Measurements from ENCODE around the gene SDK1. TPM values are rescaled to one million over a fixed set of nuclear protein-coding genes. Genes with fewer than 3 reads are reported as not detected.

SDK1 gene
- total and polyA plus RNA-seq, 2 donors (not counting 3 experiments of a cell fraction or from before 2014, with no cell fraction given): 1.6 to 3.9 TPM

GRCh38 chr7:3965794-3966395 is 664.8 kb downstream of the SDK1 start:
- Histone ChIP-seq H3K9me3 (replicated peaks; ENCODE audit: control insufficient read depth, insufficient read depth, low read length) (no peaks in the 10 kb centered on the region), H2AFZ (ENCODE audit: low read depth, low read length) (no peak overlapping the region), H3K79me2 (ENCODE audit: control insufficient read depth, insufficient read depth, low read length) (no peaks in the 10 kb centered on the region), H3K4me2 (ENCODE audit: insufficient read depth, low read length) (no peak overlapping the region), H3K27ac (ENCODE audit: insufficient read depth, low read depth, low read length) (no peak overlapping the region), H3K4me1 (ENCODE audit: control insufficient read depth, extremely low read depth, insufficient read depth, low read length) (no peaks in the 10 kb centered on the region), H3K9ac (replicated peaks; ENCODE audit: extremely low read depth, insufficient read depth, low read length) (no peak overlapping the region), H3K4me3 (replicated peaks in 1 of 3; ENCODE audit: insufficient read depth in 1 of 3, low read depth in 1 of 3, low read length in 3 of 3) (no peak overlapping the region), H3K27me3 (ENCODE audit: control insufficient read depth in 2 of 2, insufficient read depth in 2 of 2, low read length in 2 of 2) (no peaks in the 10 kb centered on the region), H3K36me3 (ENCODE audit: control insufficient read depth in 2 of 2, extremely low read depth in 1 of 2, insufficient read depth in 2 of 2, low read length in 2 of 2) (no peaks in the 10 kb centered on the region), H4K20me1 (replicated peaks; ENCODE audit: control insufficient read depth, extremely low read depth, insufficient read depth, low read length) (no peaks in the 10 kb centered on the region), H3K9me1 (replicated peaks; ENCODE audit: control insufficient read depth, extremely low read depth, insufficient read depth, low read length) (no peaks in the 10 kb centered on the region)
- DNase-seq (ENCODE audit: low read depth, low spot score) (no peak), FAIRE-seq (no peak)
- BruUV-seq (replicated peaks): no TSS peak
- CTCF ChIA-PET: interaction anchor here (1.3 kb wide), 1 partner anchor 14 kb away, joined by 3 read pairs; no protein-coding TSS in a partner anchor
- POLR2A ChIA-PET: no interaction called here
- intact Hi-C loops (cut with micrococcal nuclease) (no loop called here), dilution Hi-C loops (cut with MboI; ENCODE audit: extremely low pct_ligation_motif_present, low sequenced_read_pairs) (no loop called here)
- TF ChIP-seq FOS (IDR thresholded peaks at IDR 0.05; ENCODE audit: borderline replicate concordance, insufficient read depth, low read length): no peak
- TF ChIP-seq GATA2 (IDR thresholded peaks at IDR 0.05; ENCODE audit: insufficient read depth, insufficient read length, low read depth, low read length): no peak
- TF ChIP-seq MYC (IDR thresholded peaks at IDR 0.05; ENCODE audit: low read depth, low read length): no peak
- TF ChIP-seq POLR2A (IDR thresholded peaks at IDR 0.05; ENCODE audit: low read depth, low read length): no peak
- no peak for TF ChIP-seq CTCF (IDR thresholded peaks at IDR 0.05; ENCODE audit: extremely low read depth in 1 of 2, insufficient read depth in 1 of 2, low read depth in 1 of 2, low read length in 2 of 2)
- TF ChIP-seq POLR2AphosphoS5 (IDR thresholded peaks at IDR 0.05; ENCODE audit: insufficient read depth, low read depth, low read length): no peak
- no peak for TF ChIP-seq MAX (IDR thresholded peaks at IDR 0.05; ENCODE audit: insufficient read depth, insufficient read length)
- no peak for TF ChIP-seq EZH2 (IDR thresholded peaks at IDR 0.05; ENCODE audit: borderline replicate concordance, low read depth, low read length, severe bottlenecking)
- no peak for TF ChIP-seq JUN (IDR thresholded peaks at IDR 0.05; ENCODE audit: borderline replicate concordance, insufficient read depth, insufficient read length, low read depth)

Data from endothelial cell of umbilical vein (primary cell).